GM18507 (cell line): Measurements from ENCODE around the gene NCR1.

Experiments
- DNase-seq: peaks from one replicate; pipeline ENCODE4 v3.0.0; 2011; ENCODE audit warnings: low read depth; ENCODE audit not compliant: insufficient read length; ENCODE audit errors: extremely low spot score
- FAIRE-seq: peaks from 2 replicates; lab custom pipeline; 2011; peaks lifted over from hg19 to GRCh38; lab: Jason Lieb, UNC

Gene NCR1

DNA sequence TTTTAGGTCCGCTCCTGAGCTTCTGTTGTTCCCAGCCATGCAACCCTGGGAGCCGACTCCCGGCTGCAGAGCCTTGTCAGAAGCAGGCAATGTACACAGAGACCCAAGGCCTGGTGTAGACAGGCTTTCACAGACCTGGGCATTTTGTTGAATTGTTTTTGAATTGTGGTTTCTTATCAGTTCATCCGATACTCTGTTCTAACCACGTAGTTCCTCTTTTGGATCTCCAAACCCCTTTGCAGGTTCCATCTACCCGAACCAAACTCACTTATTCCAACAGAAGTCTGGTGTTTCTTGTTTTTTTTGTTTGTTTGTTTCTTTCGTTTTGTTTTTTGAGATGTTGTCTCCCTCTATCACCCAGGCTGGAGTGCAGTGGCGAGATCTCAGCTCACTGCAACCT, 53.9 kb downstream of the NCR1 start:
- DNase-seq (no peak), FAIRE-seq (peak; percentile 71)
